NCI-H2107 treated with DMSO at 0.1 percent for 48 hours (cell line): ENCODE measurements around the gene ZSWIM7.
"Not testable (repeated sequence)": the region's sequence is repeated elsewhere in the genome, so short reads cannot be mapped to it uniquely, and the experiment has no call there.

Source experiments
- DNase-seq: peaks from one replicate; lab custom pipeline; 2025; ENCODE audit not compliant: unreplicated experiment; lab: John Stamatoyannopoulos, UW

ZSWIM7 gene

DNA sequence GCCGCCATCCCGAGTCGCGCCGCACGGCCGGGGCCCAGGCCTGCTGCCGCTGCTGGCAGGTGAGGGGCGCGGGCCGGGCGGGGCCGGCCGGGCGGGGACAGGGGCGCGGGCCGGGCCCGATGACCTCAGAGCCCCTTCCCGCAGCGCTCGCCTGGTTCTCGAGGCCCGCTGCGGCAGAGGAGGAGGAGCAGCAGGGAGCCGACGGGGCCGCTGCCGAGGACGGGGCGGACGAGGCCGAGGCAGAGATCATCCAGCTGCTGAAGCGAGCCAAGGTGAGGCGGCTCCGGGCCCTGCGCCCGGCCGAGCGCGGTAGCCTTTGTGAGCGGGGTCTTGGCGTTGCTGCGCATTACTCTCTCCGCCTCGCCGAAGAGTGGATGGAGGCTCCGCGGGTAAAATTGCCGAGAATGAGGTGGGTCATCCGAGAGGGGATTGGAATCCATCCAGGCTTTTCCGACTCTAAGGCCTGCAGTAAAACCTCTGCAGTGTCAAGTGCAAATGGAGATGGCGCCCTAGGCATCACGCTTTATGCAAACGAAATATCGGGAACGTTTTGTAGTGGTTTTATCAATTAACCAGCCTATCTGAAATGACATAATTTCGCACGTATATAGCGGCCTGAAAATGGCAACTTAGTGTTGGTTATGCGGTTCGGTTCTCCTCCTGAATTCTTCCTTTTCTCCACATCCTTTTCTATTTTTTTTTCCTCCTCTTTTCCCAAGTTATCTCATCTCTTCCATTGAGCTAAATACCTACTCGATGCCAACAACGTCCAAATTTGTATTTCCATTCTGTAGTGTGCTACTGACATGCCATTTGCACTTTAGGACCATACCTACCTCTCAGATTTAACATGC lies 697 bp upstream of the ZSWIM7 start:
- DNase-seq = no peak

DNA sequence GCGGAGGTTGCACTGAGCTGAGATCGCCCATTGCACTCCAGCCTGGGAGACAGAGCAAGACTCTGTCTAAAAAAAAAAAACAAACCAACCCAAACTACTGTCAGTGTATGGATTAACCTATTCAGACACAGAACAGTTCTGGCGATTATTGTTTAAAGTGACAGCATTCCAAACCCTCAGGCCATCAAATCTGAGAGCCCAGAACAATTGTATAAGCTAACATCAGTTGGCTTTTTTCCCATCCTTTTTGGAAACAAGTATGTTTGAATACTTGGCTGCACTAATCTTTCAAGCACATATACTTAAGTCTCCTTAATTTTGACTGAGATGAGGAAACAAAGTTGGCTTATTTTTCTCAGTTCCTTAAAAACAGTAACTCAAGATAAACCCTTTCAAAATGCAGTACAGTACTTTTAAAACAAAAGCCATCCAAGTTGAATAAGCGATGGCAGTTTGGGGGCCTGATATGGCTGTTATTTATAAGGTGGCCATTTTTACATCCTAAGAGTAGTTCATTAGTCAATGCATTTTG lies 1.4 kb downstream of the ZSWIM7 start:
- no peak for DNase-seq

DNA sequence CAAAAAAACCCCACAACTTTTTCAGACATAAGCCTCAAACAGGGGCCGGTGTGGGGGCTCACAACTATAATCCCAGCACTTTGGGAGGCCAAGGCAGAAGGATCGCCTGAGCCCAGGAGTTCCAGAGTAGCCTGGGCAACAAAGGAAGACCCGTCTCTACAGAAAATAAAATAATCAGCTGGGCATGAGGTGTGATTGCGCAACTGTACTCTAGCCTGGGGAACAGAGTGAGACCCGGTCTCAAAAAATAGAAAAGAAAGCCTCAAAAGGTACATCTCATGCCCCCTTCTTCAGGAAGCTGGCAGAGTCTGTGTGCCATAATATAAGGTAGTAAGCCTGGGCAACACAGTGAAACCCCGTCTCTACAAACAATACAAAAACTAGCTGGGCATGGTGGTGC lies 3.2 kb downstream of the ZSWIM7 start:
- DNase-seq = no peak

DNA sequence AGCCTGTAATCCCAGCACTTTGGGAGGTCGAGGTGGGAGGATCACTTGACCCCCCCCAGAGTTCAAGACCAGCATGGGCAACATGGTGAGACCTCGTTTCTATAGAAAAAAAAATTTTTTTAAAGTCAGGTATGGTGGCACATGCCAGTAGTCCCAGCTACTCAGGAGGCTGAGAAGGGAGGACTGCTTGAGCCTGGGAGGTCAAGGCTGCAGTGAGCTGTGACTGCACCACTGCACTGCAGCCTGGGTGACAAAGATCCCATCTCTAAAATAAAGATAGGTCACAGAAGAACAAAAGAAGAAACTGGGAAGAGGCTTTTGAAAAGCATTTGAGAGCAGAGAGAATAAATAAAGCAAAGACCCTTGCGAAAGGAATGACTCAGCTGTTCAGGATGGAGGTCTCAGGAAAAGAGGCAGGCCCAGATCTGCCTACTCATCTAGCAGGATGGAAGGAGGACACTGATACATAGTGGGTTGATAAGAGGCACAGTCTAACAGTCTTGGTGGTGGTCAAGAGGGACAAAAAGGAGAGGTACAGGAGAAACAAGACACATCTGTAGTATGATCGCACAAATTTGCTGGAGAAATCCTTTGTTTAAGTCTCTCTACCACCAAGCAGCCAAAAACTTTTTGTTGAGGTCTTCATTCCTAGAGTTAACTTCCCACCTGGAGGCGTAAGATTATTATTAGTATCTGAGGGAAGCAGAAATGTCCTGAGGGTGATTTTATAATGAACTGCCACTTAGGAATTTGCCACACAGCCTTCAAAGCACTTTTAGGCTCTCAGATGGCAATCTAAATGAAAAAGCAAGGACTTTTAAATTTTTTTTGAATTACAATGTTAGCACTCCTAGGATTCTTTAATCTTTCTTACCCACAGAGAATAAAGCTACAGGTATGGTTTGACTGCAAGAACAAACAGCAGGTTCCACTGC lies 17.6 kb downstream of the ZSWIM7 start:
- DNase-seq = no peak

DNA sequence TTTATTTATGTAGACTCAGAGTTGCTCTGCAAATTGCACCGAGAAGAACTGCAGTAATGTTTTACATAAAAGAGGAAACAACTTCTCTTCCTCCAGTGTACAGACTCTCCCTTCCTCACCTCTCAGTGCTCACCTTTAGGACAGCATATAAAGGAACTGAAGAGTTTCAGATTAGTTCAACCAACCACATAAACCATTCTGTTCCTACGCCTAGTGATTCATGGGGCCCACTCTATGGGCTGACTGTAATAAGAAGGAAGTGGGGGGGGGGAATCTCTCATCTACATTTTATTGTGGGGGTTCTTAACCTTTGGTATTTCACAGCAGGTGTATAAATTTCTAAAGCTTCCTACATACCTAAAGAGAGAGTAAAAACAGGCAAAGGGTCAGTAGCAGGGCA lies 18.3 kb downstream of the ZSWIM7 start:
- no peak for DNase-seq

DNA sequence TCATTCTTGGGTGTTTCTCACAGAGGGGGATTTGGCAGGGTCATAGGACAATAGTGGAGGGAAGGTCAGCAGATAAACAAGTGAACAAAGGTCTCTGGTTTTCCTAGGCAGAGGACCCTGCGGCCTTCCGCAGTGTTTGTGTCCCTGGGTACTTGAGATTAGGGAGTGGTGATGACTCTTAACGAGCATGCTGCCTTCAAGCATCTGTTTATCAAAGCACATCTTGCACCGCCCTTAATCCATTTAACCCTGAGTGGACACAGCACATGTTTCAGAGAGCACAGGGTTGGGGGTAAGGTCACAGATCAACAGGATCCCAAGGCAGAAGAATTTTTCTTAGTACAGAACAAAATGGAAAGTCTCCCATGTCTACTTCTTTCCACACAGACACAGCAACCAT lies 20.5 kb downstream of the ZSWIM7 start:
- DNase-seq = not testable (repeated sequence)

DNA sequence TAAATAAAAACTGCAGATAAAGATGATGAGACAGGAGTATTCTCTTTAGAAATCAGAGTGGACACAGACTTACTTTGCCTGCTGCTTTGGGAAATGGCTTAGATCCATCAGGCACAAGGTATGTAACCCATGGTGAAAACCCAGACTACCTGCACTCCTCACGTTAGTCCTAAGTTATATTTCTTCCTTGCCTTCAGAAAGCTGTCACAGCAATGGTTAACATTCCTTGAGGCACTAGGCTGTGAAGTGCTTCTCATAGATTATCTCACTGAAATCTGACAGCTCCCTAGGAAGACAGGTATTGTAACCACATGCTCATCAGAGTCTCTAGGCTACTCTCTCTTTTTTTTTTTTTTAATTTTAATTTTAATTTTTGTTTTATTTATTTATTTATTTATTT lies 20.9 kb downstream of the ZSWIM7 start:
- no peak for DNase-seq

DNA sequence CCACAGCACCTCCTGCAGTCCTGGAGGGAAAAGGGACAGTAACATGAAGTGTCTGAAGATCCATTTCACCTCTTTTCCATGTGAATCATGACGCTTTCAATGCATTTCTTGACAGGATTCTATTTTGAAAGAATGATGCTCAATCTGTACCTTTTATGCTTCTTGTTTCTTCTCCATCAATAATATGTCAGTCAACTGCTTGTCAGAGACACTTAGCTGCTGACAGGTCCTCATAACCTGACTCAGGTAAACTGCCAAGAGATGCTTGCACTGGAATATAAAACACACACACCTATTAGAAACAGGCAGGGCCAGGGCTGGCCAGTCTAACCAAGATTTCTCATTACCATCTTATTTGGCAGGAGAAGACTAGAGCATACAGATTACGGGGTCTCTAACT lies 21.6 kb downstream of the ZSWIM7 start:
- no peak for DNase-seq

DNA sequence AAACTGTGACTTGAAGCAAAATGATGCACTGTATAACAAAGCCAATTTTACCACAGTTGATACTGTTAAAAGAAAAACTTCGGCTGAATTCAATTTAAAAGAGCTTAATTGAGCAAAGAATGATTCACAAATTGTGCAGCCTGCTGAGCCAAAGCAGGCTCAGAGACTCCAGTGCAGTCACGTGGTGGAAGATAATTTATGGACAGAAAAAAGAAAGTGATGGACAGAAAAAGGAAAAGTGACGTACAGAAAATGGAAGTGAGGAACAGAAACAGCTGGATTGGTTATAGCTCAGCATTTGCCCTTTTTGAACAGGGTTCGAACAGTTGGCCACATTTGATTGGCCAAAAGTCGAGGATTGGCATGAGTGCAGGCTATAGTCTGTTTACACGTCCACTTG lies 25.7 kb downstream of the ZSWIM7 start:
- no peak for DNase-seq

DNA sequence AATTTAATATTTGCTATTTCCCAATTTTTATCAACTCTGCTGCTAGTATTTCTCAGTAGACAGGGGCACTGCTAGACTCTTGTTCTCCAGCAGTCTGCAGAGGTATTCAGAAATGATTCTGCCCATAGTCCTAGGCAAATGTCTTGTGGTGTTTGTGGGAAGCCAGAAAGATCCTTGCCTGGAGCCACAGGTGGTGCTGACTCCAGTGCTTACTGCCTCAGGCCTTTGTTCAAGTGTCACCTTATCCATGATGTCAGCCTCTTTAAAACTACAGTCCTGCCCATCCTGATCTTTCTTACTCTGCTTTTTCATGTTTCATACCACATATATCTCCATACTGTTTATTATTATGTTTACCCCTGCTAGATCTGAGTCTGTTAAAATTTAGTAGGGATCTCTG lies 26.5 kb downstream of the ZSWIM7 start:
- no peak for DNase-seq

DNA sequence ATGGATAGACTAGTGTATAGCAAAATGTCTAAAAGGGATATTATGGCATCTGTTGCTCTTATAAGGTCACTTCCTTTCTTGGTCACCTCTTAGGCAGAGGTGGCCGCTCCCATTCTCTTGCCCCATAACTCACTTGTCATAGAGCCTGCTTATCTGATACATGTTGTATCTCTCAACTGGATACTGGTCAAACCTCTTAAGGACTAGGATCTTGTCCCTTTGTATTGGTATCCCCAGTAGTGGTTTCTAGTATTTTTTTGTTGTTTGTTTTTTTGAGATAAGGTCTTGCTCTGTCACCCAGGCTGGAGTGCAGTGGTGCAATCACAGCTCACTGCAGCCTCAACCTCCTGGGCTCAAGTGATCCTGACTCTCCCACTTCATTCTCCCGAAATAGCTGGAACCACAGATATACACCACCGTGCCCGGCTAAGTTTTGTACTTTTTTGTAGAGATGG lies 27.0 kb downstream of the ZSWIM7 start:
- no peak for DNase-seq

DNA sequence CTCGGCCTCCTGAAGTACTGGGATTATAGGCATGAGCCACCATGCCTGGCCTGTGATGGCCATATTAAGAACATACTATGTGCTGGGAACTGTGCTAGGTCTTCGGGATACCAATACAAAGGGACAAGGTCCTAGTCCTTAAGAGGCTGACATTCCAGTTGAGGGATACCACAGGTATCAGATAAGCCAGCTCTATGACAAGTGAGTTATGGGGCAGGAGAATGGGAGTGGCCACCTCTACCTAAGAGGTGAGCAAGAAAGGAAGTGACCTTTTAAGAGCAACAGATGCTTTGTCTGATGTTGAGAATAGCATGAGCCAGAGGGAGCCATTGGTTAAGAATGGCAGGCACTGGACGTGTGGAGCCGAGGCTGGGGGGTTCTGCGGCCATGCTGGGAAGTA lies 27.6 kb downstream of the ZSWIM7 start:
- no peak for DNase-seq

DNA sequence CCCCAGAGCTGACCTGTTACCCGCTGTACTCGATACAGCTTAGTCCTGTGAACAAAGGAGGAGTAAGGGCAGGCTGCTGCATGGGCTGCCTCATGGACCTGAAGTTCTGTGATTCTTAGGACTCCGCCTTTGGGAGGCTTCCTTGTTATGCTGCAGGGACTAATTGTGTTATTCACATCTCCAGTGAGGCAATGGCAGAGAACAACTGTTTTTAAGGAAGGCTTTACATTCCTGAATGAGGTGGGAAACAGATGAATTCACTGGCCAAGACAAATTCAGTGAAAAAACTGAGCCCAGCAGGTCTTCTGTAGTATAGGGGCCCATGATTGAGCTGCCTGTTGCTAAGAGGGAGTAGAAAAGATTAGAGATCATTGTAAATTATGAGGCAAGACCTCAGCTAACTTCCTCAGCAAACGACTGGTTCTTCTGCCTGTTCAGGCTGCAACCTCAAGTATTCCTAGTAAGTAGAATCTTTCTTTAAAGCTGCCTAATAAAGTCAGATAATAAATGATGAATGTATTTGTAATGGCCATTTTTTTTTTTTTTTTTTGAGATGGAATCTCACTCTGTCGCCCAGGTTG lies 28.3 kb downstream of the ZSWIM7 start:
- DNase-seq = no peak

DNA sequence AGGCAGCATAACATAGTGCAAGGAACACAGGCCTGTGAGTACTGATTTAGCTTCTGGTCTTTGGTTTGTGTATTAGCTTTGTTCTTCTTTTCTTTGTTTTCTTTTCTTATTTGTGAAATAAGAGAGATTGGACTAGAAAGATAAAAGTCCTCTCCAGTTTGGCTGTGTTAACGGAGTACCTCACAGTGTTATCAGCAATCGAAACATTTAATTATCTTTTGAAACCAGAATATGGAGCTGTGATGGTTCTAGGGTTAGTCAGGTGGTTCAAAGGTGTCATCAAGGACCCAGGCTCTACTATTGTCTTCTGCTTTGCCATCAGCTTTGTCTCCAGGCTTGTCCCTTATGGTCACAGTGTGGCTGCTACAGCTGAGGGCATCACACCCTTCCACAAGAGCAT lies 29.0 kb downstream of the ZSWIM7 start:
- DNase-seq = no peak

DNA sequence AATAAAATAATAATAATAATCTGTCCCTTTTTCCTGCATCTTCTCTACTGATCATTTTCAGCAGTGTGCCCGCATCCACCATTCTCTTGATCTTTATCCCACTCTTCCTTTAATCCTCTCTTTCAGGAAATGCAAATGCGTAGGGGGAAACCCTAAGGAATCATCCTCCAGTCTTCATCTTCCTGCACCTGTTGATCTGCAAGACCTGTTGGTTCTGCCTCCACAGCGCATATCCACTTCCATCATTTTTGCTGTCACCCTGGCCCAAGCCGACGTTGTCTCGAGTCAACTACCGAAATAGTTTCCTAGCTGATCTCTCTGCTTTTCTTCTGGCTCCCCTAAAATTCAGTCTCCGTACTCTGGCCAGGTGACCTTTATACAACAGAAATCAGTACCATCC lies 30.0 kb downstream of the ZSWIM7 start:
- DNase-seq = no peak

DNA sequence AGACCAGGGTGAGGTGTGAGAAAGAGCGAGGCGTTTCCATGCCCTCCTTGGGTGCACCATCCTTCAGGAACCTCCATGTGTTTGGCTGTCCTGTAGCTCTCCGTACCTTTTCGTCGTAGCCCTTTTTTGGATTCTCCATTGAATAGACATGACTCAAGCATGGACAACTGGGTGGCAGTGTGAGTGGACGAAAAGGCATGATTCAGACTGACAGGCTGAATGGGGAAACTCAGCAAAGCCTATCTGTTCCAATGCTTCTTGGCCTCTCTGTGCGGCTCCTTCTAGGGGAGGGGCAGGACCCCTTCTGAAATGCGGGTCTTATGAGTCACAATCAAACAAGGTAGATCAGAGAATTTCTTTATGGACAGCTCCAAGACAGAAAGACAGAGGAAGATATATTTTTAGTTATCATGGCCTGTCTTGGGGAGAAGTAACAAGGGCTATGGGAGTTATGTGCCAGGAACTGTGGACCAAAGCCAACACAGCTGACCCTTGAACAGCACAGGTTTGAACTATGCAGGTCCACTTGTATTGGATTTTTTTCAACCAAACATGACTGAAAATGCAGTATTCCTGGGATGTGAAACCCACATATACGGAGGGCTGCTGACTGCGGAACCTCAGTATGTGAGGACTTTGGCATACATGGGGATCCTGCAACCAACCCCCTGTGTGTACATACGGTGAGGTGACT lies 31.7 kb downstream of the ZSWIM7 start:
- DNase-seq = no peak

DNA sequence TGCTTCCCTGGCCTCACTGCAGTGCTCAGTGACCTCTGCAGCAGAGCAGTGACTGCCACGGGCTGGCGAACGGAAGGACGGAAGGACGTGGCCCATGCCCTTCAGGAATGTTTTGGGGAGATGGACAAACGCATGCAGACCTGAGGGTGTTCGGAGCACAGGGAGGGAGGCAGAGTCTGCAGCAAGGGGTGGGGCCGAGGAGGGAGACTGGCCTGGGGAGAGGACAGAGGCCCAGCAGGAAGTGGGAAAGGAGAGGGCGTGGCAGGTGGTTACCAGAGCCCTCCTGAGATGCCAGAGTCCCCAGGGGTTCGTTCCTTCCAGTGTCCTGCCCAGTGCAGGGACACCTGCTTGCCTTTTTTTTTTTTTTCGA lies 32.6 kb downstream of the ZSWIM7 start:
- peak; percentile 77 for DNase-seq

DNA sequence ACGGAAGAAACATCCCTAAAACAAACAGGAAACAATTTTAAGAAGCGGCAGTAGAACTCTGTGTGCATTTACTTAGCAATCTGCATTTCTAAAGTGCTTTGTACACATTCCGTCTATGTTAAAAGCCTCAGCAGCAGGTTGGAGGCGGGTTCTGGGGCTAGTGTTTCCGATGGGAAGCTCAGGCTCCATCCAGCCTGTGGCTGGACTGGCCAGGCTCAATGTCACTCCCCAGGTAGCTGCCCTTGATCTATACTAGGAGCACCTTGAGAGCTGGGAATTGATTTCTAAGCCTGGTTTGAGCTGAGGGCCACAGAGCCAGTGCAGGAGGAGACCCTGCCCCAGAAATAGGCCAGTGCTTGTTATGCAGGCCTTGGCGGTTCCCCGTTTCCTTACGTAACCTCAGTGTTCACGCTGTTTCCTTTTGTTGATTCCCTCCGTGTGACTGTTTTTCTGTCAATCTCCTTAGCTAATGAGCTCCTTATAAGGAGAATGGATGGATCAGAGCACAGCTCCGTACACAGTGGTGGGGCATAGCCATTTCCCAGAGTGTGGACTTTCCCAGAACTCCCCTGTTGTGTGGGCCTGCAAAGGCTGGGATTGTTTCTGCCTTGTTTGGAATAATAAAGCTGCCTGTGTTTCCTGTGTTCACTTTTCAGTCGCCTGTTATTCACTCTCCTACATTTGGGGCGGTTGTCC lies 33.2 kb downstream of the ZSWIM7 start:
- peak; percentile 73 for DNase-seq

DNA sequence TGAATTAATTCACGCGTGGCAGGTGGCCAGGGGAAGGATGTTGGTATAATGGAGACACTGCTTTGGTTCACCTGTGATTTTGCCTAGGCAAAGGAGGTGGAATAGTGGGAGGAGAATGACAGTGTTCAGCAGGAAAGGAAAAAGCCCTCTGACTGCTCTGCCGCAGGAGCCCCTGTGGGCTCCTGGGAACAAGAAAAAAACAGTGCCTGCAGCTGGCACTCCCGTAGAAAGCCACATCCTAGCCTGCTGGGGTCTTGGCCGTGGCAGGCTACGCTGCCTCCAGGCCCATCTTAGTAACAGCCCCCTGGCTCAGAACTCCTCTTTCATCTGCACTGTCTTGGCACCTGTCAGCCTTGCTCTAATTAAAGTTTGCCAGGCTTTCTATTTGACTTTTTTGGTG lies 34.0 kb downstream of the ZSWIM7 start:
- no peak for DNase-seq

DNA sequence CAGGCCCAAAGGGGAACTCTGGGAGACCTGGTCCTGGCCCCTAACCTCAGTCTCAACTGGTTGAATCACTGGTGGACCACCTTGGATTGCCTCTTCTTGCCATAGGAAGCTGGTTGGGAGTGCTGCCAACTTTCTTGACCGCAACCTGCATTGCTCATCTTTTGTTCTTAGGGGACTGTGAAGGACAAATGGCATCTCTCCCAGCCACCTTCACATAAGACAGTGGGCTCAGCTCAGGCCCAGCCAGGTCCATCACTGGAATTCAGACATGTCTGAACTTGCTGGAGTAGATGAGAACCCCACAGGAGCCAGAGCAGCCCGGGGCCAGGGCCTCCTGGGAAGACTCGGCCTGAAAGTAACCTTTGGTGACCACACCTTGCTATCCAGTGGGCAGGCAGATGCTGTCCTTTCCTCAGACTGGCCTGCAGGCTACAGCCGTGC lies 35.8 kb downstream of the ZSWIM7 start:
- no peak for DNase-seq
